T follicular helper cell (primary cell): ENCODE results near the gene MED14.

ENCODE experiments used
- DNase-seq: peaks from one replicate; pipeline ENCODE4 v3.0.0-alpha.2; 2020; ENCODE audit warnings: low read depth

The MED14 gene

DNA sequence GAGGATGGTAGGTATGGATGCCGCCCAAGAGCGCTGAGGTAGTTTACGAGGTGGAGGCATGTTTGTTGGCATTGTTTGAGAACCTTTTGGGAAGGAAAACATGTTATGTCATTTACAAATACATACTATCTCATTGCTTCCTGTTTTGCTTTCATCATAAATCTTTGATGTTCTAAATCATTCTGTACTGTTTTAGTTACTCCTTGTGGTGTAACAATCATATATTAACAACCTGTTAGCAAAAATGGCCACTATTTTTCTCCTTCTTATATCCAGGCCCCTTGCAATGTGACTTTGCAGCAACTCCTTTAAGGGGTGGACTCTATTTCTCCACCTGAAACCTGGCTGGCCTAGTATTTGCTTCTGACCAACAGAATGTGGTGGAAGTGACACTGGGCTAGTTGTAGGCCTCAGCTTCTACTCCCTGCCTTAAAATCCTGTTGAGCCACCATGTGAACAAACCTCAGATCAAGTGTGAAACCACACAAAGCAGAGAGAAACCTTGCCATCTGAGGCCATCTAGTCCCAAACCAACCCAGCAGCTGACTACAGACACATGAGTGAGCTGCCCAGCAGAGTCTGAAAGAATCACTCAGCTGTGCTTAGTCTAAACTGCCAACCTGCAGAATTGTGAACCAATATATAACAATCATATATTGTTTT, 72.1 kb downstream of the MED14 start:
- DNase-seq: no peak

DNA sequence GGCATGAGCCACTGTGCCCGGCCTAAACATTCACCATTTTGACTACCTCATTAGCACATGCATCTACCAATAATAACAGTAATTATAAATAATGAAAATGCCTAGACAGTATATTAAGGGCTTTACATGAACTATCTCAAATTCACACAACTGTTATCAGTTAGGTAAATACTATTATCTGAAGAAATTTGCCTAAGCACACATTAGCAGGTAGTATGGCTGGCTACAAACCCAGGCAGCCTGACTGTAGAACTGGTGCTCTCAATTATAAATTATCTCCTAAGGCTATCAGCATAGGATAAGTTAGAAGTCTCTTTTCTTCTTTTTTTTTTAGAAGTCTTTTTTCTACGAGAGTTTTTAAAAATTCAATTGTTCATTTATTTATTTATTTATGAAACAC, 73.9 kb downstream of the MED14 start:
- no peak for DNase-seq

DNA sequence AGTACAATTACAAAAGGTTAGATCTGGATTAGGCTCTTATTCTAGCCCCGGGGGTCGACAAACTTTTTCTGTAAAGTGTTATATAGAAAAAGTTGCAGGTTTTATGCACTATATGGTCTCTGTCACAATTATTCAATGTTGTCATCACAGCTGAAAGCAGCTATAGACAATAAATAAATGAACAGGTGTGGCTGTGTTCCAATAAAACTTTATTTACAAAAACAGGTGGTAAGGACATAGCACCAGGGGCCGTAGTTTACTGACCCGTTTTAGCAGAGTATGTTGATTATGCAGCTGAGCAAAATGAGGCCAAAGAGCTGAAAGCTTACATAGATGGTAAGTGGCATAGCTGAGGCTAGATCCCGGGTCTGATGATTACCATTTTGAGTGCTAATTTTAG, 75.0 kb downstream of the MED14 start:
- no peak for DNase-seq

DNA sequence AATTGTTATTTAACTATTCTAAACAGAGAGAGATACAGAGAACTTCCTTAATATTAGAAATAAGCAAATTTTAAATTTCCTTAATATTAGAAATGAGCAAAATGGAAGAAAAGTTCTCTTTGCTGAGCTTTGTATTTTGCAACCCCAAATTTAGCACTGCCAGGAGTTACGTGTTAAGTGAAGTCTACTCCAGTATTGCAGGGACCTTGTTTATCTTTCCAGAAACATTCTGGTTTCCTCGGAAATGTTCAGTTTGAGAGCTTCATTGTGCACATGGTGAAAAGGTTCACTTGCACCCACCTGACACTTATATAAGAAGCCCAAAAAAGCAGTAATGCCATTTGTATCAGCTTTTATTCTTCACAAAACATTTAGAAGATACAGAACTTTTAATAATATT, 81.8 kb downstream of the MED14 start:
- no peak for DNase-seq

DNA sequence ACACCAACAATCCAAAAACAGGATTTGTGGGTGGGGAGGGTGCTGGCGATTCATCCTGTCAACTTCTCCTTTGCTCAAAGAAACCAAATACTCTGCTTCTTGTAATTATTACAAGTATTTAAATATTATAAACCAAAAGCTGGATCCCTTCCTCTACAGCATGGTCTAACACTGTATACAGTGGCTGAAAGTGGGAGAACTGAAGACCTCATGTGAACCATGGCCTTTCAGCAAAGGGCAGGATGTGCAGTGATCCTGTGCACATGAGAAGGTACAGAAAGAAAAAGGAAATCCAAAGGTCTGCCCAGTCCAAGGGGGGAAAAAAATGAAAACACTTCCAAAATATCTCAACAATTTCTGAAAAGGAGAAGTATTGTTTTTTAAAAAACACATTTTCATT, 82.7 kb downstream of the MED14 start:
- no peak for DNase-seq

DNA sequence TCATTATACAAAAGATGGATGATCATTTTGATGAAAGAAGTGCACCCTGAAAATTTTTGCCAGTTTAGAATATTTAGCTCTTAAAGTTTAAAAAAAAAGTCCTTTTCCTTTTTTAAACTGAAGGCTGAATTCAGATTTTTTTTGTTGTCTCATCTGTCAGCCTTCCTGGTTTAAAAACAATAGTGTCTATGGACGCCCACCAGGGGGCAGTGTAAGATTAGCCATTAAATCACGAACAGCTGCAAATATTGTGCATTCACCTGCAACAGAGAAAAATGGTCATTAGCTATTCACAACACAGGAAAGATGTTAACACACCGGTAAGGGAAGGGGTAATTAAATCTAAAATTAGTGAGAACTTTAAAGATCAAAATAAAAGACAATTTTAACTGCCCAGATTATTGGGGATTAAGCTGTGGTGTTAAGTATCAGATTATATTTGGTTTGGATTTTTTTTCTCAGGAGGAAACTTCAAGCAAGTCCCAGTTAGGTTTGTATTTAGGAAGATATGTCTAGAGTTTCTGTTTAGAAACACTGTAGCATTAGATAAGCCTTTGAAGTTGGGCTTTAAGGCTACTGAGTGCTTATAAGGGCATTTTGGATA, 83.6 kb downstream of the MED14 start:
- peak; percentile 68 for DNase-seq

DNA sequence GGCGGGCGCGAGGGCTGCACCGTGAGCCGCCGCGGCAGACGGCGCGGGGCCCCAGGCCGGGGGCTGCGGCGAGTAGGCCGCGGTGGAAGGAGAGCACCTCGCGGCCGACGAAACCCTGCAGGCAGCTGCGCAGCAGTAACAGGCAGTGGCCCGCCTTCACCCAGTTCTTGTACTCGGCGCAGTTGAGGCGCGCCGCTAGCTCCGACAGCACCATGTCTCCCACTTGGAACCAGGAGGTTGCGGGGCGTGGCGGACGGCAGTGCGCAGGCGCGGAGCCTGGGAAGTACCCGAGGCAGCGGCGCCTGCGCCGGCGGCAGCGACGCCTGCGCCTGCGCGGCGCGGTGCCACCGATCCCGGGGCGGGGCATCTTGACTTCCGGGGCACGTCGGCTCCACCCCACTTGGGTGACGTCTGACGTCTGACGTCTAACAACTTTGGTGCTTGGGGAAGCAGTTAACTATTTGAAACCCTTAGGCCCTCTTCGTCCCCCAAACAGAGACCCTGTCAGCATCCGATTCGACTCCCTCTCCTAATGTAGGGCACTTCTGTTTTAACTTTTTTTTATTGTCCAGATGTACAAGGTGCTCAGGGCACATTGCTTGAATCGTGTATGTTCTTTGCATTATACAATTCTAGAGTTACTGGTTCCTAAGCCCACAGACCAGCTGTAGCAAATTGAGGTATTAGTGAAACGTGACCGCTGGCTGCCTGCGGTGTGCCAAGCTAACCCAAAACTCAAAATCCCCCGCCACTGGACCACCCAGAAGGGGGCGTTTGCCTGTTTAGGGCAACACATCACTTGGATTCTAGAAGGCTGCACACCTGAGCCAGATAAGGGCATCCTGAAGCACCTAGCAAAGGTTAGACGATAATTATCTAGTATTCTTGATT, 87.8 kb downstream of the MED14 start, which contains the start of gene CXorf38:
Gene CXorf38 (minus strand): TSS at position 255 of the 891 bp plus-strand sequence. CDS start 41 bp downstream, at position 214.
- DNase-seq: peak; percentile 96

DNA sequence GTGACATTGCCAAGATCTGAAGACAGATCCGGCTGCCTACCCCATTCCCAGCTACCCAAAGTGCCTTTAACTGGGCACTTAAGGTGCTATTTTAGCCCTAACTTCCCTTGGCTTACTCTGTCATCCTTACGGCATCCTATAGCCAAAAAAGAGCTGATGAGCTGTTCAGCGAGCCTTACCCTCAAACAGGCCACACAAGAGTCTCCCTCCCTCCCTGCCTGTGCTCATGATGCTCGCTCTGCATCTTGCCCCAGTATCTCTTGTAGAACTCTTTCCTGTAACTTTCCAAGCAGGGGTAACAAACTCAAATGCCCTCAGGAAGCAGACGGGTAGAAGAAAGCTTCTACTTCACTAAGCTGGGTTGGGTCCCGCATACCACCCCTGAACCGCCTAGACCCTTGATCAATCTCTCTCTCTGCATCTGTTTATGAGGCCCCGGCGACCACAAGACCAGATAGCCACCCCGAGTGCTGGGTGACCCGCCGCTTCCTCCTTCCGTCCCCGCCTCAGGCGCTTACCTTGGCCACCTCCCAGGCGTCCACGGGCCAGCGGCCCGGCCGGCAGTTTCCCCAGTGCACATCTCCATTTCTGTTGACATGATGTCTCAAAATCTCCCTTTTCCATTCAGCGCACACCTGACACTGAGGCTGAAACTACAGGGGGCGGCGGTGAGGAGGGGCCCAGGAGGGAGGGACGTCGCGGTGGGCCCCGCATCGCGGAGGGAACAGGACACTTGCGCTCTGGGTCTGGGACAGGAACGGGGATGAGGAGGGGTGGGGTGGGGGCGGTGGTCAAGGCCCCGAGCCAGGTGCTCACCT, 88.6 kb downstream of the MED14 start:
- peak; percentile 5 for DNase-seq

DNA sequence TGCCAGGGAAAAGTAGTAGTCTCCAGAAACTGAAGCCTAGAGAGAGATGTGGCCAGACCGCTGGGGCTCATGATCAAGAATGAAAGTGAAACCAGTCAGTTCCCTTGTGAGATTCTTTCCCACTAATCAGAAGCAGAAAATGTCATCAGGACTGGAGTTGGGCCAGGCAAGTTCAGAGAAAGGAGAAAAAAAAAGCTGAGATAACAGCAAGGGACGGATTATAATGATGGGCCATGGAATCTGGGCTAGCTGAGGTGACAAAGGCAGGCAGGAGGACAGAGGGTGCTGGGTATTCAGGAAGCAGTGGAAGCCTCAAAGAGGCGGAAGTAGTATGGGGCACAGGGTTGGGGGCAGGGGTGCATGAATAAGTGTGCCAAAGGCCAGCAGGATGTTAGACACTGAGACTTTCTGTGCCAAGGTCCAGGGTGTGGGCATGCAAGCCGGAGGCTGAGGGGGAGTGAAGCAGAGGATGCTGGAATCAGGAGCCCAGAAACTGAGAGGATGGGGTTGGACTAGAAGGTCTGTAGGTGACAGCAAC, 90.5 kb downstream of the MED14 start:
- DNase-seq: peak; percentile 20

DNA sequence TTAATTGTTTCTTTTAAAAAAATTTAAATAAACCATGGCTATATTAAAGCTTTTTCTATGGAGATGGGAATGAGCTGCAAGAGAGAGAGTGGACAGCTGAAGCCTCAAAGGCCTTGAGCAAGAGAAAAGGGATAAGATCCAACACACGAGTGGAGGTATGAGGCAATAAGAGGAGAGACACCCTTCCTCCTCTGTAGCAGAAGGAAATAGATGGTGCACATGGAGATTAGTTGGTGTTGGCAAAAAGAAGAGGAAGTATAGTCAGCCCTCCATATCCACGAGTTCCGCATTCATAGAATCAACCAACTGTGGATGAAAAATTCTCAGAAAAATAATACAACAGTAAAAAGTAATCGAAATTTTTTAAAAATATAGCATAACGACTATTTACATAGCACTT, 91.2 kb downstream of the MED14 start:
- no peak for DNase-seq

DNA sequence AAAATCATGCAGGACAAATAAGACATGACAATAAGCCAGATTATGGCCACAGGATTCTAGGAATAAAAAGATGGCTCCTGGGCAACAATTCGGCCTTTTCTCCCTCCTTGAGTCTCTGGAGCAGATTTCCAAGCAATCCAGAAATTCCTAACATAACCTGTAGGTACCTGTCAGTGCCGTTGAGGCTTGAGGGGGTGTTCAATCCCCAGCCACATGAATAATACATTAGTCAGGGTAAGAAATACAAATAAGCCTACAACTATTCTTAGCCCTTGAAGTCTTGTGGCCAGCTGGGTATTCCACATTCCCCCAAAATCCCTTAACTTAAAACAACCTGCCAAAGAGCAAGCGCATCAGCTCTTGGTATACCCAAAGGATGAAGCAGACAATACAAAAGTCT, 97.7 kb downstream of the MED14 start:
- no peak for DNase-seq

DNA sequence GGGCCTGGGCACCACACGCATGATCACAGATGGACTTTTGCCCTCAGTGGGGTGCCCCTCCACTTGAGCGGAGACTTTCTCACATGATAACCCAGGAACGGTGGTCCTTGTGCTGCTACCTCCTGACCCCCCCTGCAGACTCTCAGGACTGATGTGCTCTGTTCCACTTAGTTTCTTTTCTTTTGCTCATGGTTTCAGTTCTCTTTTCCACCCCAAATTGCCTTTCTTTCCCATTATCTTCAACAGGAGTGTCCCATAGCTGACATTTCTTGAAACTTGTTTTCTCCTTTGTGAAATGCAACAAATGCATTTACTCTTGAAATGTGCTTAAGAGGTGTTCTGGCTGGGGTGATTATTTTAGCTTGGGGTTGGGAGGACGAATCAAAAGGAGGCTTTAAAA, 103.1 kb downstream of the MED14 start:
- DNase-seq: no peak

DNA sequence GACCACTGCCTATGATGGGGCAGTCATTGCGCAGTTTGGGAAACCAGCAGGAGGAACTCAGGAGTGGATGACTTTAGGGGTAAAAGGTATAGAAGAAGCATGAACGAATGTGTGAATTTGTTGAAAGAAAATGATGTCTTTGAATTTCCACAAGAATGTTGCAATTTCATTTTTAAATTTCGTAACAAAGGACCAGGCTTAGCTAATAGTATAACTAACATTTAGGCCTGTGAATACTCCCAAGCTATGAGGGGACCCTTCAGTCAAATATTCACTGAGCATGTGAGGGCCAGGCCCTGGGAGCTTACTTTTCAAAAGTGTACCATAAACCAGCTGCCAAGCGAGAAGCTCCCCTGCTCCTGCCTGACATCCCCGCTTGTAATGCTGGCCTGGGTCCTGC, 106.8 kb downstream of the MED14 start:
- DNase-seq: no peak

DNA sequence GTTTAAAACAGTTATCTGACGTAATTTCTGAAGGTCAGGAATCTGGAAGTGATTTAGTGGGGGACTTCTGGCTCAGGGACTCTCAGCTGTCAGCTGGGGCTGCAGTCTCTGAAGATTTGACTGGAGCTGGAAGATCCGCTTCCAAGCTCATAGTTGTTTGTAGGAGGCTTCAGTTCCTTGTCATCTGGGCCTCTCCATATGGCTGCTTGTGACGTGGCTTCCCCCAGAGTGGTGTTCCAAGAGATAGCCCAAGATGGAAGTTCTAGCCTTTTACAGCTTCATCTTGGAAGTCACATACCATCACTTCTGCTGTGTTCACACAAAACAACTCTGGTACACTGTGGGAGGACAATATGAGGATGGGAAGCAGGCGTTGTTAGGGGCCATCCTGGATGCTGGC, 110.0 kb downstream of the MED14 start:
- no peak for DNase-seq

DNA sequence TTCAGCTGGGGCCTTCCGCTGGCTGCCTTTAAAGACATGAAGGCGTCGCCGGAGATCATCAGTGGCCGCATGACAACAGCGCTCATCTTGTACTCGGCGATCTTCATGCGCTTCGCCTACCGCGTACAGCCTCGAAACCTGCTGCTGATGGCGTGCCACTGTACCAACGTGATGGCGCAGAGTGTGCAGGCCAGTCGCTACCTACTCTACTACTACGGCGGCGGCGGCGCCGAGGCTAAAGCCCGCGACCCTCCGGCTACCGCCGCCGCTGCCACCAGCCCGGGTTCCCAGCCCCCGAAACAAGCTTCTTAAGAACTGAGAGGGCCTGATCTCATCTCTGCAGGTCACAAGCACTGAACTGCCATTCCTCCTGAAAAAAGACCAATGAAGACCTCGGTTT, 111.7 kb downstream of the MED14 start:
- DNase-seq: no peak

DNA sequence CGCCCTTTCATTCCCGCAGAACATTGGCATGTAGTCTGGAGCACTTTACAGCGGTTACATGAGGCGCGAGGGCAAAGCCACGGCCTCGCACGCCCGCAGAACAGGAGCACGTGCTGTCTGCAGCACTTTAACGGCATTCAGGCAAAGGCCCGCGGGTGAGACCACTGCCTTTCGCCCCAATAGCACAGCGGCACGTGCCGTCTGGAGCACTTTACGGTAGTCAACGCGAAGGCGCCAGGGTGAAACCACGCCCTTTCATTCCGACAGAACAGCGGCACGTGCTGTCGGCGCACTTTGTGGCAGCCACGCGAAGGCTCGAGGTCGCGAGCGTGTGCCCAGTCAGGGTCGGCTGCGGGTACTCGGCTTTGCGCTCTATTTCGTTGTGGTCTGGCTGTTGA, 112.2 kb downstream of the MED14 start, which contains the start of gene MPC1L:
Gene MPC1L (plus strand): TSS at position 290 of the 398 bp plus-strand sequence. CDS start 138 bp downstream, outside the sequence.
- no peak for DNase-seq

DNA sequence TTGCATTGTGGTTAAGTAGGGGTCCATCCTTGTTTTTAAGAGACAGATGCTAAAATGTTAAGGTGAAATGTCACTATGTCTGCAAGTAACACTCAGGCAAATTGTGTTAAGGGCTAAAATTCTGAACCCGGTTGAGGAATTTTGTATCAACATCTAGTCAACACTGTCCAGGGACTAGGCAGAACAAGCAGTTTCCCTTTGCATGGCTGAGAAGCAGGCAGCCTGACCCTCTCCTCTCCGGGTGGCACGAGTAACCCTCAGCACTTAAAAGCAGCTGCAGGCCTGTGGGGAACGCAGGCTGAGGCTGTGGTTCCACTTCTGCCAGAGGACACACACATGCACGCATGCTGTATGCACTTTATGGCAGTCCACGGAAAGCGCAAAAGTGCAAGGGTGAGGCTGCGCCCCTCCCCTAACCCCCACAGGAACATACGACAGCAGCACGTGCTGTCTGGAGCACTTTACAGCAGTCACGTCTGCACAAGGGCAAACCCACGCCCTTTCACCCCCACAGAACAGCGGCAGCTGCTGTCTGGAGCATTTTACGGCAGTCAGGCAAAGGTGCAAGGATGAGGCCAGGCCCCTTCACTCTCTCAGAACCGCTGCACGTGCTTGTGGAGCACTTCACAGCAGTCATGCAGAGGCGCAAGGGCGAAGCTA, 112.7 kb downstream of the MED14 start:
- no peak for DNase-seq

DNA sequence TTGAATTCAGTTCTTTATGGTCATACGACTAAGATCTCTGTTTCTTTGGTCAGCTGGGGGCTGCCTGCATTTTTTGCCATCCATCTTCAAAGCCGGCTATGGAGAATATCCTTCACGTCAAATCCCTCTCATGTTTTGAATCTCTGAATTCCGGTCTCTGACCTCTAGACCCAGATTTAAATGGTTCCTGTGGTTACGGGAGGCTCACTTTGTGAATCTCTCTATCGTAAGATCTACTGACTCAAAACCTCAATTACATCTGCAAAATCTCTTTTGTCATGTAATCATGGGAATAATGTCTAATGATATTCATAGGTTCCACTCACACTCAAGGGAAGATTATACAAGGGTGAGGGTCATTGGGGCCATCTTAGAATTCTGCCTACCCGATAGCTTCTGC, 117.8 kb downstream of the MED14 start:
- no peak for DNase-seq

DNA sequence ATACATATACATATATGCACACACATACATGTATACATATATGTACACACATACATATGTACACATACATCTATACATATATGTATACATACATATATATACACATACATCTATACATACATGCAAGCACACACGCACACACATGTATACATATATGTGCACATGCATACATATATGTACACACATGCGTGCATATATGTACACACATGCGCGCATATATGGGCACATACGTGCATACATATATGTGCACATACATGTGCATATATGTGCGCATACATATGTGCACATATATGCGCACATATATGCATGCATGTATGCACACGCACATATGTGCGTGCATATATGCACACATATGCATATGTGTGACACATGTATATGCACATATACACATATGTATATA, 119.4 kb downstream of the MED14 start:
- no peak for DNase-seq

DNA sequence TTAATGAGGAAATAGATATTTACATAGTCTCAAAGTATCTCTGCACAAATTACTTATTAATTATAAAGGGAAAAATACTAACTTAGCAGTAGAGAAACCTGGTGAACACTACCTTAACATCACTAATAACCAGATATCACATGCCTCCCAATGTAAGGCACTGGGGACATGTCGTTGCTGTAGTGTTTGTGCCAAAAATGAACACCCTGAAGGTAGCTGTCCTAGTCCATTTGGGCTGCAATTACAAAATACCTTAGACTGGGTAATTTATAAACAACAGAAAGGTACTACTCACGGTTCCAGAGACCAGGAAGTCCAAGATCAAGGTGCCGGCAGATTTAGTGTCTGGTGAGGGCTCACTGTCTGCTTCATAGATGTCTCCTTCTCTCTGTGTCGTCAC, 122.8 kb downstream of the MED14 start:
- no peak for DNase-seq

DNA sequence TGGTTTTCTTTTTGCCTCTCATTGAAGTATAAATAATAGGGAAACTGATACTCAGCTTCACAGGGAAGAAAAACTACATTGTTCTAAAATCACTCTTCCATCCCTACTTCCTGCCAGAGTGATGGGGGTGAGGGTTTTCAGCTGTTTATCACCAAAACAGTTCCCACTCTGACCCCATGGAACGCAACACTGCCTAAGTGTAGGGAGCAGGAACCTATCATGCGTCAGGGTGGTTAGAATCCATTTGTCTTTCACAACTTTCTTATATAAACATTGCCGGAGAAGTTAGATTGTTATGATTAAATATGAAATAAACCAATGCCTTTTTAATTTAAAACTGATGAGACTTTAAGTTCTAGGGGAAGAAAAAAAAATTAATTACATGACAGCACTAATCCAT, 128.0 kb downstream of the MED14 start:
- no peak for DNase-seq
